Karpas-422 (cell line): ENCODE data around the gene LEMD2. TPM values are rescaled to one million over a fixed set of nuclear protein-coding genes. Genes with fewer than 3 reads are reported as not detected.

Experiments
- DNase-seq: peaks from one replicate; pipeline ENCODE4 v3.0.0-alpha.2; 2015
- H2AFZ ChIP-seq: fragments of 200-600 bp; sonication (generic); 2 replicates; pipeline ENCODE4 v1.6.1; 2014; ENCODE audit warnings: antibody characterized with exemption, low read length, mixed read lengths
- H3K27ac ChIP-seq: fragments of 200-600 bp; sonication (generic); 2 replicates; pipeline ENCODE4 v1.5.1; 2014; ENCODE audit warnings: mild to moderate bottlenecking, low read length, moderate library complexity
- H3K27me3 ChIP-seq: fragments of 200-600 bp; sonication (generic); 2 replicates; pipeline ENCODE4 v1.6.1; 2014; ENCODE audit warnings: low read length, mixed read lengths
- H3K36me3 ChIP-seq: fragments of 200-600 bp; sonication (generic); 2 replicates; pipeline ENCODE4 v1.6.1; 2014; ENCODE audit warnings: low read length, mixed read lengths; ENCODE audit not compliant: insufficient read depth
- H3K4me1 ChIP-seq: fragments of 200-600 bp; sonication (generic); 2 replicates; pipeline ENCODE4 v1.6.1; 2014; ENCODE audit warnings: mild to moderate bottlenecking, low read length, mixed read lengths
- H3K4me2 ChIP-seq: fragments of 200-600 bp; sonication (generic); 2 replicates; pipeline ENCODE4 v1.6.1; 2014; ENCODE audit warnings: low read length, low read depth, mild to moderate bottlenecking; ENCODE audit not compliant: poor library complexity, severe bottlenecking
- H3K4me3 ChIP-seq: fragments of 200-600 bp; sonication (generic); 2 replicates; pipeline ENCODE4 v1.5.1; 2014; ENCODE audit warnings: mild to moderate bottlenecking, antibody characterized with exemption, low read length, mixed read lengths
- H3K79me2 ChIP-seq: fragments of 200-600 bp; sonication (generic); 2 replicates; pipeline ENCODE4 v1.6.1; 2014; ENCODE audit warnings: mild to moderate bottlenecking, low read length, mixed read lengths
- H3K9ac ChIP-seq: fragments of 200-600 bp; sonication (generic); 2 replicates; pipeline ENCODE4 v1.6.0; 2014; ENCODE audit warnings: low read length
- H3K9me2 ChIP-seq: fragments of 200-600 bp; sonication (generic), shearing (Covaris generic); replicated peaks from 2 replicates; pipeline ENCODE4 v1.6.0; 2014; ENCODE audit warnings: mild to moderate bottlenecking, low read length, moderate library complexity; ENCODE audit not compliant: insufficient read depth
- H3K9me3 ChIP-seq: fragments of 300-700, 200-600 bp; sonication (generic); 2 replicates; pipeline ENCODE4 v1.6.1; 2014; ENCODE audit warnings: low read length, mixed read lengths
- H4K20me1 ChIP-seq: fragments of 200-600 bp; sonication (generic); 2 replicates; pipeline ENCODE4 v1.6.1; 2014; ENCODE audit warnings: mild to moderate bottlenecking, antibody characterized with exemption, low read length, low read depth; ENCODE audit not compliant: insufficient read depth
- total RNA-seq: library from RNA; depleted of rRNA; stranded (reverse); fragments of >200 nt; shearing (Covaris generic); gene quantifications from 2 replicates; pipeline ENCODE4 v1.2.3, GENCODE V29; 2014; ENCODE audit warnings: low replicate concordance

Gene LEMD2
- total RNA-seq, 1 experiment from 2014 or later, result 32.8 TPM

DNA sequence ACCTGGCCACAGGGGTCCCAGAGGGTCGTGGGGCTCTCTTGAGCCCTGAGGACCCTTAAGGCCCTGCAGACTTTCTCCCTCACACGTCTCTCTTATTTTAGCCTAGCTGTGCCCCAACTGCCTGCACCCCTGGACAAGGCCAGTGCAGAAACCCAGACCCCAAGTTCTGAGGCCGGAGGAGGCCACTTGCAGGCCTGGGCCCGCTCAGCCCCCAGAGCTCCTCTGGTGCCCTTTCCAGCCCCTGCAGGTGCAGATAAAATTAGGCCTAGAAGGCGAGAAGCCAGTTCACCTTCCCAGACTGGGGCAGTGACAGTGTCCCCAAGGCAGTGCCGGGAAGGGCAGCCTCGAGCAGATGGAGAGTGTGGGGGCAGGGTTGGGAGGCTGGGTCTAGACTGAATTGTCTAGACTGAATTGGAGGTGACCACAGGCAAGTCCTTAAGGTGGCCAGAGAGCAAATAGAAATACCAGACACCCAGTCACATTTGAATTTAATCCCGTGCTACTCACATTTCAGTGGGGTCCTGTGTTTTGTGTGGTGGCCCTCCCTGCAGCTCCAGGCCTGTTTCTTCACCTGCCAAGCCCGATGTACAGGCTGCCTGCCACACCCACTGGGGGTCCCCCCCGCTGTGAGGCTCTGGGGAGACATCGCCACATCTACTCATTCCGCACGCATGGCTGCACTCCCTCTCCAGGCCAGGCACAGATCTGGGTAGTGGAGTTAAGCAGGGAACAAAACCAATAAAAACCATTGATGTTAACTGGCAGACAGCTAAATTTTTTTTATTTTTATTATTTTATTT is 33.7 kb downstream of the LEMD2 start:
- Histone ChIP-seq H3K79me2 (no peaks in the 10 kb centered on the region), H3K36me3 (no peaks in the 10 kb centered on the region), H3K4me1 (peaks cover 13% of the 10 kb centered on the region), H3K27me3 (no peaks in the 10 kb centered on the region), H3K27ac (no peak overlapping the region), H3K4me3 (no peak overlapping the region), H2AFZ (no peak overlapping the region), H3K9me3 (no peaks in the 10 kb centered on the region), H4K20me1 (no peaks in the 10 kb centered on the region), H3K9me2 (no peaks in the 10 kb centered on the region), H3K9ac (peak overlapping the region; percentile 30; the same call in 1 of the 2 replicates), H3K4me2 (peak overlapping the region; percentile 23)
- DNase-seq, result peak; percentile 63

DNA sequence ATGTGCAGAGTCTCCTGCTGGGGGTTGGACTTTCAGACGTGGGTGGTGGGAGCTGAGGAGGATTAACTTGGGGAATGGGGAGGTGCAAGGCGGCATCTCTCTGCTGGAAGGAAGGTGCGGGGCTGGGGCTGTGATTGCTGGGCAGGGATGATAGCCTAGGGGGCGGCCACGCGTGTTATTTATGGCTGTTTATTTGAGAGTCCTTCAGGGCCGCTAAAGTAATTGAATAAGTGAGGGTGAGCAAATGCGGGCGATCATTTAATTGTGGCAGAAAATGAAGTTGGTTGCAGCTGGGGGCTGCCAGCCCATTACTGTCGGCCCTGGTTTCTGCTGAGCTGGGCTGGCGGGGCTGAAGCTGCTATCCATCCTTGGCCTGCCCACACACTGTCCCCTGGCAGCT is 34.7 kb downstream of the LEMD2 start:
- H3K4me2 ChIP-seq, result no peak overlapping the region
- H3K9me3 ChIP-seq, result no peaks in the 10 kb centered on the region
- no peak overlapping the region for H3K27ac ChIP-seq
- no peaks in the 10 kb centered on the region for H3K9me2 ChIP-seq
- H4K20me1 ChIP-seq, result no peaks in the 10 kb centered on the region
- H3K79me2 ChIP-seq, result no peaks in the 10 kb centered on the region
- no peaks in the 10 kb centered on the region for H3K27me3 ChIP-seq
- peaks cover 13% of the 10 kb centered on the region for H3K4me1 ChIP-seq
- H3K36me3 ChIP-seq, result no peaks in the 10 kb centered on the region
- H2AFZ ChIP-seq, result no peak overlapping the region
- H3K9ac ChIP-seq, result no peak overlapping the region
- no peak overlapping the region for H3K4me3 ChIP-seq
- DNase-seq, result no peak

DNA sequence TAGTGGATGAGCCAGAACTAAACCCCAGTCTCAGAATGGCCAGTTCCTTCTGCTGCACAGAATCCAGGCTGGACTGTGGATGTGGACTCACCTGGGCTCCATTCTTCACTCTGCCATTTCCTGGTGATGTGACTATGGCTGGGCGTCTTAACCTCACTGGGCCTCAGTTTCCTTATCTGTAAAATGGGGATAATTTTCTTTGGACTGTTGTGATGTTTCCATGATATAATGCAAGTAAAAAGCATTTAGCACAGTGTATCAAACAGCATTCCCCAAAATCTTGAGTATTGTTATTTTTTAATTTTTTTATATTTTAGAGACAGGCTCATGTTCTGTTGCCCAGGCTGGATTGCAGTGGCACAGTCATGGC is 36.3 kb downstream of the LEMD2 start:
- no peak overlapping the region for H2AFZ ChIP-seq
- no peak for DNase-seq
- H3K4me1 ChIP-seq, result peaks cover 13% of the 10 kb centered on the region
- no peaks in the 10 kb centered on the region for H3K9me2 ChIP-seq
- no peak overlapping the region for H3K4me3 ChIP-seq
- H3K4me2 ChIP-seq, result no peak overlapping the region
- H4K20me1 ChIP-seq, result no peaks in the 10 kb centered on the region
- no peaks in the 10 kb centered on the region for H3K79me2 ChIP-seq
- H3K27me3 ChIP-seq, result no peaks in the 10 kb centered on the region
- H3K36me3 ChIP-seq, result no peaks in the 10 kb centered on the region
- no peaks in the 10 kb centered on the region for H3K9me3 ChIP-seq
- H3K9ac ChIP-seq, result no peak overlapping the region
- no peak overlapping the region for H3K27ac ChIP-seq

DNA sequence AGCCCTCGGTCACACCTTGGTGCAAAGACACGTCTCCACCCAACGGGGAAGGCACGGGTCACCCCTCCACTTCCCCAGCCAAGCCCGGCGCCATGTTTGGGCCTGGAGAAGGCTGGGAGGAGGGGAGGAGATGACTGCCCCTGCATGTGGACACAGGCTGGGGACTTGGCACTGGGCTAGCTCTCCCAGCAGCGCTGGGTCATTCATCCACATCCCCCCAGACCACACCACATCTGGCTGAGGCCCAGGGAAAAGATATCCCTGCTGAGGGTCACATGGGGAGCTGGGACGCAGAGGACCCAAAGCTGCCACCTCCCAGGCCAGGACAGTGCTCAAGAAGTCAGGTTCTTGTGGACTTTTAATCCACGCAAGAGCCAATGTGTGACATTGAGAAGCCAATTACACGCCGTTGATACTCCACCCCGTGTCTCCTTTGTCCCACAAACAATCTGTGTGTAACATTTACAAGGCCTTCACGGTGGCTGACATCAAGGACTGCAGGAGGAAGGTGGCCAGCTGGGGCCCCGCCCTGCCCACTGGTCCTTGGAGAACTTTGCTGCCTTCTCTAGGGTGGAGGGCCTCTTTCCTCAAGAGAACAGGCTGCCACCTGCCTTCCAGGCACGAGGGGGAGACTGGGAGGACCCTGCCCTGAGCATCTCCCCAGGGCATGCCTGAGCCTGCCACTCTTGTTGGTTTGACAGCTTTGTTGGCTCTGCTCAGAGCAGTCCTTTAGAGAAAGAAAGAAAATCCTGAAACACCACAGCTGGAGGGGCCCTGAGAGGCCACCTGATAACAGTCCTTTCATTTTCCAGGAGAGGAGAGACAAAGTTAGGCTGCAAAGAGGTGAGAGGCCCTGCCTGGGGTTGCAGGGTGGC is 36.9 kb downstream of the LEMD2 start:
- H3K79me2 ChIP-seq, result no peaks in the 10 kb centered on the region
- H3K9me2 ChIP-seq, result no peaks in the 10 kb centered on the region
- H4K20me1 ChIP-seq, result no peaks in the 10 kb centered on the region
- H3K4me2 ChIP-seq, result no peak overlapping the region
- no peaks in the 10 kb centered on the region for H3K9me3 ChIP-seq
- no peak overlapping the region for H3K9ac ChIP-seq
- no peaks in the 10 kb centered on the region for H3K36me3 ChIP-seq
- H3K4me1 ChIP-seq, result peaks cover 13% of the 10 kb centered on the region
- no peak for DNase-seq
- H2AFZ ChIP-seq, result no peak overlapping the region
- no peak overlapping the region for H3K4me3 ChIP-seq
- no peak overlapping the region for H3K27ac ChIP-seq
- no peaks in the 10 kb centered on the region for H3K27me3 ChIP-seq

- Histone ChIP-seq H3K36me3 (no peaks in the 10 kb centered on the region), H2AFZ (no peak overlapping the region), H4K20me1 (no peaks in the 10 kb centered on the region), H3K4me1 (peaks cover 11% of the 10 kb centered on the region), H3K4me2 (no peak overlapping the region), H3K79me2 (no peaks in the 10 kb centered on the region), H3K27ac (no peak overlapping the region), H3K27me3 (no peaks in the 10 kb centered on the region), H3K9ac (no peak overlapping the region), H3K9me2 (no peaks in the 10 kb centered on the region), H3K4me3 (no peak overlapping the region), H3K9me3 (no peaks in the 10 kb centered on the region)
- no peak for DNase-seq
These were observed 38.5 kb downstream of the LEMD2 start for GRCh38 chr6:33750244-33750991.

- no peaks in the 10 kb centered on the region for H3K9me3 ChIP-seq
- peaks cover 1% of the 10 kb centered on the region for H3K4me1 ChIP-seq
- no peak overlapping the region for H3K4me3 ChIP-seq
- H3K79me2 ChIP-seq, result no peaks in the 10 kb centered on the region
- no peaks in the 10 kb centered on the region for H3K27me3 ChIP-seq
- H3K4me2 ChIP-seq, result no peak overlapping the region
- no peak overlapping the region for H3K9ac ChIP-seq
- H3K36me3 ChIP-seq, result no peaks in the 10 kb centered on the region
- no peak for DNase-seq
- no peak overlapping the region for H2AFZ ChIP-seq
- H4K20me1 ChIP-seq, result no peaks in the 10 kb centered on the region
- no peaks in the 10 kb centered on the region for H3K9me2 ChIP-seq
- H3K27ac ChIP-seq, result no peak overlapping the region
These were observed 39.5 kb downstream of the LEMD2 start for GRCh38 chr6:33749401-33749800.

- H3K4me3 ChIP-seq, result no peak overlapping the region
- H3K36me3 ChIP-seq, result no peaks in the 10 kb centered on the region
- peaks cover 3% of the 10 kb centered on the region; the same call in 1 of the 2 replicates for H3K4me1 ChIP-seq
- no peak overlapping the region for H2AFZ ChIP-seq
- no peak overlapping the region for H3K4me2 ChIP-seq
- no peak overlapping the region for H3K9ac ChIP-seq
- H4K20me1 ChIP-seq, result no peaks in the 10 kb centered on the region
- no peaks in the 10 kb centered on the region for H3K27me3 ChIP-seq
- H3K9me3 ChIP-seq, result no peaks in the 10 kb centered on the region
- no peaks in the 10 kb centered on the region for H3K79me2 ChIP-seq
- no peak overlapping the region for H3K27ac ChIP-seq
- DNase-seq, result no peak
- H3K9me2 ChIP-seq, result no peaks in the 10 kb centered on the region
These were observed 40.1 kb downstream of the LEMD2 start for GRCh38 chr6:33748841-33749240.

DNA sequence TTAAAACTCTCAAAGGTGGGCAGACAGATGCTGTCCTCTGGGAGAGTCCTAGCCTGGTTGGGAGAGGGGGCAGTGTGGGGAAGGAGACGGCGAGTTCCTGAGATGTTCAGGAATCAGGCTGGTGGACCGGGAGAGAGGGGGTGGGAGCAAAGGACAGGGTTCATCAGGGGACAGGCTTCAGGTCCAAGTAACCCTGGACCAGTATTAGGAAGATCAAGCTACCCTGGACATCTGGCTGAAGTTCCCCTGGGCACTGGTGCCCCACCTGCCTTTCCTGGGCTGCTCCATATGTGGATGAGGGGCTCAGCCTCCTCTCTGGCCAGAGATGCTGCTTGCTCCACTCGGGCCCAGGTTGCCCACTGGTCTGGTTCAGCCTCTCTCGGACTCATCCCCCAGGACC is 41.1 kb downstream of the LEMD2 start:
- Histone ChIP-seq H3K27me3 (no peaks in the 10 kb centered on the region), H3K79me2 (no peaks in the 10 kb centered on the region), H3K36me3 (no peaks in the 10 kb centered on the region)

More for the DNA sequence above, 41.1 kb downstream of the LEMD2 start:
- H4K20me1 ChIP-seq, result no peaks in the 10 kb centered on the region
- H3K9me2 ChIP-seq, result no peaks in the 10 kb centered on the region
- no peak overlapping the region for H2AFZ ChIP-seq
- no peak overlapping the region for H3K27ac ChIP-seq
- no peak overlapping the region for H3K9ac ChIP-seq
- H3K4me1 ChIP-seq, result peaks cover 3% of the 10 kb centered on the region; the same call in 1 of the 2 replicates
- H3K9me3 ChIP-seq, result no peaks in the 10 kb centered on the region
- no peak overlapping the region for H3K4me2 ChIP-seq
- no peak overlapping the region for H3K4me3 ChIP-seq
- no peak for DNase-seq
